Activated CD8-positive, alpha-beta memory T cell treated with anti-CD3 and anti-CD28 coated beads, Interleukin-2, amount 50 U/mL, for 24 hours (primary cell): ENCODE measurements around the gene SOSTDC1.

Source experiments
- DNase-seq: peaks from one replicate; pipeline ENCODE4 v3.0.0-alpha.2; 2020; ENCODE audit errors: extremely low read depth

The SOSTDC1 gene

DNA sequence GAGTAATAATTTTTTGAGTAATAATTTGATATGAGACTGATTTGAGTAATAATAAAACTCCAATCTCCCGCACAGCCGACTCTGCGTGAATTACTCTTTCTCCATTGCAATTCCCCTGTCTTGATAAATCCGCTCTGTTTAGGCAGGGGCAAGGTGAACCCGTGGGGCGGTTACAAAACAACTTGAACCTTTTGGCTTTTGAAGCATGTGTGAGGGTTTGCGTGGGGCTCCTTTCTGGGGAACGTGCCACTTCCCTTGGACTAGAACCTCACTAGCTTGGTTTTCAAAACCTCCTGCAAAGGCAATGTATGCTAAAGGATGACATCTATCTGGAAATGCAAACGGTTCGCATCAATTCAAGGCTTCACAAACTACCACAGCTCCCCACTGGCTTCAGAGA is 45.7 kb downstream of the SOSTDC1 start:
- DNase-seq, result no peak

DNA sequence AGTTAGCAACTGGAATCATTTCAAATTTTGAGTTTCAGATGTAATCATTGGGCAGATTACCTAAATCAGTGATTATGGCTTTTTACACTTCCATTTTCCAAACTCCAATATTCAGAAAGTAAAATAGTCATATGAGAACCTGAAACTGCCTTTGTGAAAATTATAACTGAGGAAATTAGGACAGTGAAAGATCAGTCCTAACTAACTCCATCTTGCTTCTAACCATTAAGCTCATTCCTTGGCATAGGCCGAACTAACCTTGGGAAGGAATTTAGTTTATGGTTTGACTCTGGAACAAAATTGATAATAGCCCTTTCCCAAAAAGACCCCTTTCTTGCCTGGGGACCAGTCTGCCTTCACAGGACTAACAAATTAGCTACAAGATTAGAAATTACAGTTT is 46.4 kb downstream of the SOSTDC1 start:
- no peak for DNase-seq

DNA sequence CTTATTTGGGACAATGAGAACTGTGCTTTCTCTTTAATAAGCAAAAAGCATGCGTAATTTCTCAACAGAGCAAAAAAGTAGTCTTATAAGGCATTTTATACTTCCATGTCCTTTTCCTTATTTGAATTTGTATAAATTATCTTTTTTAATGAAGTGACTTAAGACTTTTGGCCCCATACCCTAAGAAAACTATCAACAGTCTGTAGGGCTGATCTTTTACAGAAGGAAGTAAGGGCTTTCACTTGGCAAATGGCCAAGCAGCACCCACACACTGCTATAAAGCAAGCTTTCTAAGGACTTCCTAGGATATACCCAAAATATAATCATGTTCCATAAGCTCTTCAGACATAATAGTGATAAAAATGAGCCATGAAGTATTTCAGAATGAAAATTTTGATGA is 47.6 kb downstream of the SOSTDC1 start:
- DNase-seq, result no peak

DNA sequence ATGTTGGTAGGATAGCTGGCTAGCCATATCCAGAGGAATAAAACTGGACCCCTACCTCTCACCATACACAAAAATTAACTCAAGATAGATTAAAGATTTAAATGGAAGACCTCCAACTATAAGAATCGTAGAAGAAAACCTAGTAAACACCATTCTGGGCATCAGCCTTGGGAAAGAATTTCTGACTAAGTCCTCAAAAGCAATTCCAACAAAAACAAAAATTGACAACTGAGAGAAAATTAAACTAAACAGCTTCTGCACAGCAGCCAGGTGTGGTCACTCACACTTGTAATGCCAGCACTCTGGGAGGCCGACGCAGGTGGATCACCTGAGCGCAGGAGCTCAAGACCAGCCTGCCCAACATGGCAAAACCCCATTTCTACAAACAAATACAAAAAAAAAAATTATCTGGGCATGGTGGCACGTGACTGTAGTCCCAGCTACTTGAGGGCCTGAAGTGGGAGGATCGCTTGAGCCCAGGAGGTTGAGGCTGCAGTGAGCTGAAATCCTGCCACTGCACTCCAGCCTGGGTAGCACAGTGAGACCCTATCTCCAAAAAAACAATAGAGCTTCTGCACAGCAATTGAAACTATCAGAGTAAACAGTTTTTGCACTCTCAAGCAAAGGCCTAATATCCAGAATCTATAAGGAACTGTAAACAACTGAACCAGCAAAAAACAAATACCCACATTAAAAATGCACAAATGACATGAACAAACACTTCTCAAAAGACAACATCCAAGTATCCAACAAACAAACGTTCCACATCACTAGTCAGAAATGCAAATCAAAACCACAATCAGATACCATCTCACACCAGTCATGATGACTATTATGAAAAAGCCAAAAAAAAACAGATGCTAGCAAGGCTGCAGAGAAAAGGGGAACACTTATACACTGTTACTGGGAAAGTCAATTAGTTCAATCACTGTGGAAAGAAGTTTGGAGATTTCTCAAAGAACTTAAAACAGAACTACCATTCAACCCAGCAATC is 49.0 kb downstream of the SOSTDC1 start:
- DNase-seq, result no peak

DNA sequence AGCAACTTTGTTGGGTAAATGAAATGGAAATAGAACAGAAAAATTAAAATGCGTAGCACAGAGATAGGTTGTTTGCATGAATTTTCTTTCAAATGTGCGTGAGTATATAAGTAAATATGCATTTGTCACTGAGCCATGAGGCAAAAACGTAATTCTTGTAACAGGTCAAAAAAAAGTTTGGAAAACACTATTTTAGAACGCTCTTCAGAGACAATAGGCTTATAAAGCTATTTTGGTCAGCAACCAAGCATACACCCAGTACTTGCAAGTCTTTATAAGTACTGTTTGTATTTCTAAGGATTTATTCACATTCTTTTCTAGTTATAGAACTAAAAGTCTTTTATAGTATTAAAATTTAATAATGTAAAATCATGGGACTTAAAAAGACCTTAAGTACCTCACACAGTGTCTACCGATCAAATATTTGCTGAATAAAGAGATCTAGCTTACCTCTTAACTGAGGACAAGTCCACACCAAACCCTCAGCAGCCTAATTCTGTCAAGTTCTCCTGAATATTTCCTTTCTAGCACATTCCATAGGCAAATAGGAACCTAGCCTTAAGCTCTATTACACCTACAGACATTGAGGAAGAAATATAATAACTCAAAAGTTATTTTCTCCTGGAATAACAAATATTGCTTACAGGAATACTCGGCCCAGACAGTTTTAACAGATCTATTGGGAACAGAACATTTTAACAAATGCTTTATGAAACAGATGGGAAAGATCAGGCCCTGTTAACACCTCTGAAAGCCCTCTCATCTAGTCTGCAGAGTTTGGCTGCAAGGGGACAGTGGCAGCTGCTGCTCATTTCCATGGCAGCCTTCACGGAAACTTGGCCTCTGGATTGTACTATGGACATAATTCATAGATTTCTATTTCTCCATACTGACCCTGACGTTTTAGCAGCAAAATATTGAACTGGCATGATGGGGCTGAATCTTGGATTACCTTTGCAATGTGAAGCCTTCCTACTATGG is 53.0 kb downstream of the SOSTDC1 start:
- no peak for DNase-seq
